ENCODE data around the gene LDLRAD4.

LDLRAD4 gene

GRCh38 chr18:13500869-13501542, 282.4 kb downstream of the LDLRAD4 start:
- DNase-seq = no peak

GRCh38 chr18:13501543-13501887, 283.0 kb downstream of the LDLRAD4 start:
- DNase-seq = no peak

GRCh38 chr18:13501891-13502290, 283.3 kb downstream of the LDLRAD4 start:
- no peak for DNase-seq

GRCh38 chr18:13502585-13502984, 284.0 kb downstream of the LDLRAD4 start:
- DNase-seq = no peak

GRCh38 chr18:13503836-13504235, 285.3 kb downstream of the LDLRAD4 start:
- no peak for DNase-seq

- no peak for DNase-seq
Observed at GRCh38 chr18:13505780-13506345, 287.3 kb downstream of the LDLRAD4 start.

- DNase-seq = no peak
Observed at GRCh38 chr18:13510594-13510993, 292.0 kb downstream of the LDLRAD4 start.

- no peak for DNase-seq
Observed at GRCh38 chr18:13511961-13512577, 293.5 kb downstream of the LDLRAD4 start.

GRCh38 chr18:13513021-13513420, 294.5 kb downstream of the LDLRAD4 start:
- no peak for DNase-seq

- no peak for DNase-seq
Observed at GRCh38 chr18:13513481-13513880, 294.9 kb downstream of the LDLRAD4 start.

GRCh38 chr18:13514558-13514957, 296.0 kb downstream of the LDLRAD4 start:
- DNase-seq = no peak

- DNase-seq = no peak
Observed at GRCh38 chr18:13516855-13517254, 298.3 kb downstream of the LDLRAD4 start.

- no peak for DNase-seq
Observed at GRCh38 chr18:13517369-13517768, 298.8 kb downstream of the LDLRAD4 start.

- no peak for DNase-seq
Observed at GRCh38 chr18:13518382-13518781, 299.8 kb downstream of the LDLRAD4 start.

- no peak for DNase-seq
Observed at GRCh38 chr18:13520306-13520705, 301.7 kb downstream of the LDLRAD4 start.

- DNase-seq = no peak
Observed at GRCh38 chr18:13520741-13521140, 302.2 kb downstream of the LDLRAD4 start.

GRCh38 chr18:13521418-13521817, 302.9 kb downstream of the LDLRAD4 start:
- no peak for DNase-seq

GRCh38 chr18:13522256-13522655, 303.7 kb downstream of the LDLRAD4 start:
- no peak for DNase-seq

- DNase-seq = no peak
Observed at GRCh38 chr18:13522861-13523660, 304.5 kb downstream of the LDLRAD4 start.

- DNase-seq = no peak
Observed at GRCh38 chr18:13524054-13524453, 305.5 kb downstream of the LDLRAD4 start.

- DNase-seq = no peak
Observed at GRCh38 chr18:13524811-13525210, 306.3 kb downstream of the LDLRAD4 start.

GRCh38 chr18:13525381-13526029, 306.9 kb downstream of the LDLRAD4 start:
- DNase-seq = no peak

- no peak for DNase-seq
Observed at GRCh38 chr18:13526519-13526918, 308.0 kb downstream of the LDLRAD4 start.
